NB4 (cell line): ENCODE measurements around the gene GTSE1.

Source experiments
- CTCF ChIP-seq: IDR thresholded peaks from one replicate; pipeline ENCODE4 v1.5.1; 2012; ENCODE audit warnings: low read depth, low read length
- MAX ChIP-seq: IDR thresholded peaks from 2 replicates; pipeline ENCODE4 v1.6.1; 2011; ENCODE audit warnings: low read depth, low read length
- POLR2A ChIP-seq: IDR thresholded peaks from 2 replicates; pipeline ENCODE4 v1.6.1; 2011; ENCODE audit warnings: mild to moderate bottlenecking; ENCODE audit not compliant: insufficient read length; ENCODE audit errors: extremely low read depth

GRCh38 chr22:46295277-46295971 lies 1.2 kb upstream of the GTSE1 start:
- no peak for TF ChIP-seq CTCF
- TF ChIP-seq POLR2A = no peak
- no peak for TF ChIP-seq MAX
